H9 (cell line): ENCODE measurements around the gene CALML4. TPM values are rescaled to one million over a fixed set of nuclear protein-coding genes. Genes with fewer than 3 reads are reported as not detected.

ENCODE experiments used
- DNase-seq: peaks from one replicate; pipeline ENCODE4 v3.0.0-alpha.2; 2017
- H2AFZ ChIP-seq: one replicate; pipeline ENCODE4 v1.6.1; 2013; ENCODE audit warnings: mild to moderate bottlenecking, low read length, control low read depth, moderate library complexity
- H2AK5ac ChIP-seq: 2 replicates; pipeline ENCODE4 v1.6.1; 2013; ENCODE audit warnings: low read length, control low read depth, mixed read lengths; ENCODE audit not compliant: insufficient read length
- H2BK120ac ChIP-seq: one replicate; pipeline ENCODE4 v1.6.1; 2013; ENCODE audit warnings: low read depth, mild to moderate bottlenecking, low read length, control low read depth, inconsistent platforms; ENCODE audit not compliant: poor library complexity, severe bottlenecking
- H2BK12ac ChIP-seq: 2 replicates; pipeline ENCODE4 v1.6.1; 2013; ENCODE audit warnings: low read length, control low read depth, mixed read lengths, low read depth; ENCODE audit not compliant: insufficient read length
- H2BK15ac ChIP-seq: 2 replicates; pipeline ENCODE4 v1.6.1; 2013; ENCODE audit warnings: low read depth, low read length, control low read depth
- H2BK20ac ChIP-seq: one replicate; pipeline ENCODE4 v1.6.1; 2013; ENCODE audit warnings: low read depth, mild to moderate bottlenecking, low read length, control low read depth, inconsistent platforms; ENCODE audit not compliant: poor library complexity, severe bottlenecking
- H2BK5ac ChIP-seq: 2 replicates; pipeline ENCODE4 v1.6.1; 2013; ENCODE audit warnings: low read length, control low read depth, mixed read lengths; ENCODE audit not compliant: insufficient read length
- H3K14ac ChIP-seq: 2 replicates; pipeline ENCODE4 v1.6.1; 2013; ENCODE audit warnings: low read length, control low read depth; ENCODE audit not compliant: insufficient read depth
- H3K18ac ChIP-seq: 2 replicates; pipeline ENCODE4 v1.6.1; 2013; ENCODE audit warnings: low read depth, mild to moderate bottlenecking, mixed read lengths, low read length, control low read depth; ENCODE audit not compliant: insufficient read length
- H3K23ac ChIP-seq: 2 replicates; pipeline ENCODE4 v1.6.1; 2013; ENCODE audit warnings: low read length, control low read depth, mixed read lengths, low read depth; ENCODE audit not compliant: insufficient read length
- H3K23me2 ChIP-seq: 2 replicates; pipeline ENCODE4 v1.6.1; 2013; ENCODE audit warnings: low read depth, mild to moderate bottlenecking, mixed read lengths, low read length, control low read depth; ENCODE audit not compliant: insufficient read length, poor library complexity, severe bottlenecking
- H3K27ac ChIP-seq: 2 replicates; pipeline ENCODE4 v1.5.1; 2013; ENCODE audit warnings: low read length, control low read depth, mixed read lengths, low read depth; ENCODE audit not compliant: insufficient read length
- H3K27me3 ChIP-seq: 2 replicates; pipeline ENCODE4 v1.6.1; 2013; ENCODE audit warnings: low read length, control low read depth, inconsistent platforms; ENCODE audit not compliant: insufficient read depth
- H3K4ac ChIP-seq: 2 replicates; pipeline ENCODE4 v1.6.1; 2013; ENCODE audit warnings: low read depth, mild to moderate bottlenecking, control low read depth, inconsistent platforms, low read length, moderate library complexity
- H3K4me1 ChIP-seq: 2 replicates; pipeline ENCODE4 v1.6.1; 2013; ENCODE audit warnings: low read length, control low read depth, inconsistent platforms; ENCODE audit not compliant: insufficient read depth
- H3K4me2 ChIP-seq: 2 replicates; pipeline ENCODE4 v1.6.1; 2013; ENCODE audit warnings: low read length, control low read depth, mixed read lengths; ENCODE audit not compliant: insufficient read length, insufficient read depth
- H3K56ac ChIP-seq: 2 replicates; pipeline ENCODE4 v1.6.1; 2013; ENCODE audit warnings: low read depth, mild to moderate bottlenecking, mixed read lengths, low read length, control low read depth; ENCODE audit not compliant: insufficient read length
- H3K79me1 ChIP-seq: 2 replicates; pipeline ENCODE4 v1.6.1; 2013; ENCODE audit warnings: low read depth, mild to moderate bottlenecking, moderate library complexity, low read length, control low read depth, inconsistent platforms; ENCODE audit not compliant: insufficient read depth, poor library complexity, severe bottlenecking
- H3K79me2 ChIP-seq: 2 replicates; pipeline ENCODE4 v1.6.1; 2013; ENCODE audit warnings: low read length, control low read depth, inconsistent platforms; ENCODE audit not compliant: insufficient read depth
- H3K9ac ChIP-seq: 2 replicates; pipeline ENCODE4 v1.6.1; 2013; ENCODE audit warnings: low read length, control low read depth, mixed read lengths; ENCODE audit not compliant: insufficient read length; ENCODE audit errors: extremely low read depth
- H3K9me3 ChIP-seq: one replicate; pipeline ENCODE4 v1.6.1; 2013; ENCODE audit warnings: low read depth, low read length, inconsistent platforms; ENCODE audit not compliant: control insufficient read depth
- H3T11ph ChIP-seq: one replicate; pipeline ENCODE4 v1.6.1; 2013; ENCODE audit warnings: mild to moderate bottlenecking, low read length, control low read depth, inconsistent platforms
- H4K20me1 ChIP-seq: one replicate; pipeline ENCODE4 v1.6.1; 2013; ENCODE audit not compliant: control insufficient read depth, insufficient read length, insufficient read depth
- H4K5ac ChIP-seq: 2 replicates; pipeline ENCODE4 v1.6.1; 2013; ENCODE audit warnings: low read depth, mild to moderate bottlenecking, mixed read lengths, low read length, control low read depth; ENCODE audit not compliant: insufficient read length
- H4K8ac ChIP-seq: replicated peaks from 2 replicates; pipeline ENCODE4 v1.6.1; 2013; ENCODE audit warnings: low read length, control low read depth, mixed read lengths, low read depth; ENCODE audit not compliant: insufficient read length
- H4K91ac ChIP-seq: 2 replicates; pipeline ENCODE4 v1.6.1; 2013; ENCODE audit warnings: low read depth, mild to moderate bottlenecking, moderate library complexity, mixed read lengths, low read length, control low read depth; ENCODE audit not compliant: insufficient read length
- H3K27ac Mint-ChIP-seq, 3 experiments: 2 replicates in 2 of 3; 3 replicates in 1 of 3; pipeline ENCODE4 v1.8.0; 2020 to 2021; ENCODE audit warnings: mixed read lengths in 3 of 3, mild to moderate bottlenecking in 1 of 3, moderate library complexity in 1 of 3
- H3K27me3 Mint-ChIP-seq: 2 replicates; pipeline ENCODE4 v1.8.0; 2021; ENCODE audit warnings: low read depth, mild to moderate bottlenecking, moderate library complexity, mixed read lengths
- H3K36me3 Mint-ChIP-seq, 3 experiments: 2 replicates in 2 of 3; 3 replicates in 1 of 3; pipeline ENCODE4 v1.8.0; 2020 to 2021; ENCODE audit warnings: low read depth in 3 of 3, mixed read lengths in 3 of 3; ENCODE audit not compliant: insufficient read depth in 1 of 3
- H3K4me1 Mint-ChIP-seq, 2 experiments: 2 replicates each; pipeline ENCODE4 v1.8.0; 2020; ENCODE audit warnings: mixed read lengths in 2 of 2
- H3K4me3 Mint-ChIP-seq, 2 experiments: 2 replicates in 1 of 2; 3 replicates in 1 of 2; pipeline ENCODE4 v1.8.0; 2020 to 2021; ENCODE audit warnings: mild to moderate bottlenecking in 2 of 2, mixed read lengths in 2 of 2, moderate library complexity in 1 of 2
- H3K9me3 Mint-ChIP-seq, 2 experiments: 2 replicates in 1 of 2; 3 replicates in 1 of 2; pipeline ENCODE4 v1.8.0; 2020; ENCODE audit warnings: mild to moderate bottlenecking in 2 of 2, mixed read lengths in 2 of 2, moderate library complexity in 1 of 2
- WGBS: extraction: QIAGEN DNeasy Blood & Tissue Kit; methylation state at CpG from one replicate; pipeline ENCODE4 v1.1.7; 2013; ENCODE audit warnings: missing lambda C conversion rate, low lambda C conversion rate, mixed read lengths; ENCODE audit not compliant: insufficient read length; ENCODE audit errors: extremely low coverage; 5-methylcytosine and 5-hydroxymethylcytosine counted together
- long read RNA-seq: library from polyadenylated mRNA; unstranded; transcript quantifications from one replicate; pipeline ENCODE4 v2.0.0, GENCODE V29; 2020
- total RNA-seq: library from RNA; stranded (reverse); gene quantifications from 2 replicates; pipeline ENCODE4 v1.2.1, GENCODE V29; 2021
- TF ChIP-seq, protein P1 (sequence below): fragments of 200-600 bp; sonication (generic); conservative IDR thresholded peaks from 3 replicates; pipeline ENCODE4 v1.8.0; 2021; ENCODE audit warnings: antibody characterized with exemption, mild to moderate bottlenecking

The CALML4 gene, protein sequence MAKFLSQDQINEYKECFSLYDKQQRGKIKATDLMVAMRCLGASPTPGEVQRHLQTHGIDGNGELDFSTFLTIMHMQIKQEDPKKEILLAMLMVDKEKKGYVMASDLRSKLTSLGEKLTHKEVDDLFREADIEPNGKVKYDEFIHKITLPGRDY
- 8.2 and 11.8 TPM in 2 replicates for total RNA-seq
- long read RNA-seq, partial matches to known transcripts: 0 of 7 reads
- long read RNA-seq, other reads (novel, unspliced or antisense): 2 of 7 reads

DNA sequence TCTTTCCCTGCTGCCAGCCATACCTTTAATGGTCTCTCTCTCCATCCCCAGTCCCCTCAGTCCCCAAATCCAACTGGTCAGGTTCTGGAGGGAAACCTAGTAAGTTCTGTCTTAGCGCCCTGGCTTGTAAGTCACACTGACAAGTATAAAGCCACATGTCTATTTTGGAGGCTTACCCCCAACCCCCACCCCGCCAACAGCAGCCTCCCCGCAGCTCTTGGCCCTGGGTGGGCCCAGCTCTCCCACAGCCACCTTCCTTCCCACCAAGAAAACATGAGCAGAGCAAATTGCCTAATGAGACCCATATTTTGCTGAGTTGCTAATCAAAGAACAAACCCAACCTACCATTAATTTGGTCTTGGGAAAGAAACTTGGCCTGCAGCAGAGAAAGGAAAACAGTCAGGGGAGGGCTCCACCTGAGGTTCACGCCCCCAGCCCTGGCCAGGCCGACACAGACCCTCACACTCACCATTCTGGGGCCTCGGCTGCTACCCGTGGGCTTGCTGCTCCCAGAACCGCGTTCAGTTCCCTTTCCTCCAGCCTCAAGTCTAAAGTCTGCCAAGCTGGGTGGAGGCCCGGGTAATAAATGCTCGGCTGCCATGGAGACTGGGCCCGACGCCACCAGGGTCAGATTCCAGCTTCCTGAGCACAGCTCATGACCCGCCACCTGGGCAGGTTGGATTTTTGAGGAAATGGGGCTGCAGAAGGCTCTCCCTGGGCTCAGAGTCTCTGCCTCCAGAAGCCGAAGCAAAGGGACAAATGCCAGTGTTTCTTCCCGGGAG lies at the start of gene CALML4:
Gene CALML4, minus strand, starts transcription at position 557 of the 782 bp plus-strand sequence. Its CDS starts 85 bp downstream, at position 472.
- Histone ChIP-seq H3K4me2 (no peak within 1 kb of the TSS), H3K4me1 (peaks cover 11% of the 10 kb centered on the region), H4K5ac (no peak within 1 kb of the TSS), H3K56ac (no peak within 1 kb of the TSS), H3K79me1 (no peaks in the 10 kb centered on the region), H2BK15ac (no peak within 1 kb of the TSS), H3K27ac (no peak within 1 kb of the TSS), H3K9me3 (no peaks in the 10 kb centered on the region), H3K27me3 (no peaks in the 10 kb centered on the region), H2BK5ac (no peak within 1 kb of the TSS), H2BK20ac (no peak within 1 kb of the TSS), H4K20me1 (no peaks in the 10 kb centered on the region), H3K23me2 (no peaks in the 10 kb centered on the region), H3K9ac (no peak within 1 kb of the TSS), H3K79me2 (no peaks in the 10 kb centered on the region), H4K91ac (no peak within 1 kb of the TSS), H4K8ac (no peak within 1 kb of the TSS), H2BK12ac (no peak within 1 kb of the TSS), H3K18ac (no peak within 1 kb of the TSS), H2BK120ac (no peak within 1 kb of the TSS), H2AFZ (no peak within 1 kb of the TSS), H3K14ac (peak within 1 kb of the TSS; percentile 45; the same call in 1 of the 2 replicates), H3K4ac (no peak within 1 kb of the TSS), H3T11ph (no peak within 1 kb of the TSS), H2AK5ac (no peak within 1 kb of the TSS), H3K23ac (no peak within 1 kb of the TSS)
- H3K27me3 Mint-ChIP-seq: no peaks in the 10 kb centered on the region; the same call in 1 of the 2 replicates
- peak within 1 kb of the TSS in 2 of 3 experiments; percentile 82 to 94; a peak in 3 of 7 replicates for H3K27ac Mint-ChIP-seq
- TF ChIP-seq, protein P1, sequence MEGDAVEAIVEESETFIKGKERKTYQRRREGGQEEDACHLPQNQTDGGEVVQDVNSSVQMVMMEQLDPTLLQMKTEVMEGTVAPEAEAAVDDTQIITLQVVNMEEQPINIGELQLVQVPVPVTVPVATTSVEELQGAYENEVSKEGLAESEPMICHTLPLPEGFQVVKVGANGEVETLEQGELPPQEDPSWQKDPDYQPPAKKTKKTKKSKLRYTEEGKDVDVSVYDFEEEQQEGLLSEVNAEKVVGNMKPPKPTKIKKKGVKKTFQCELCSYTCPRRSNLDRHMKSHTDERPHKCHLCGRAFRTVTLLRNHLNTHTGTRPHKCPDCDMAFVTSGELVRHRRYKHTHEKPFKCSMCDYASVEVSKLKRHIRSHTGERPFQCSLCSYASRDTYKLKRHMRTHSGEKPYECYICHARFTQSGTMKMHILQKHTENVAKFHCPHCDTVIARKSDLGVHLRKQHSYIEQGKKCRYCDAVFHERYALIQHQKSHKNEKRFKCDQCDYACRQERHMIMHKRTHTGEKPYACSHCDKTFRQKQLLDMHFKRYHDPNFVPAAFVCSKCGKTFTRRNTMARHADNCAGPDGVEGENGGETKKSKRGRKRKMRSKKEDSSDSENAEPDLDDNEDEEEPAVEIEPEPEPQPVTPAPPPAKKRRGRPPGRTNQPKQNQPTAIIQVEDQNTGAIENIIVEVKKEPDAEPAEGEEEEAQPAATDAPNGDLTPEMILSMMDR: no peak
- peaks cover 36 to 49% of the 10 kb centered on the region in 2 experiments for H3K4me1 Mint-ChIP-seq
- no CpG with 5 or more reads among the region's 16 CpGs for WGBS
- H3K9me3 Mint-ChIP-seq: no peaks in the 10 kb centered on the region
- DNase-seq: no peak
- H3K36me3 Mint-ChIP-seq: peaks cover 5 to 12% (median 8%) of the 10 kb centered on the region in 3 experiments; a peak in 4 of 7 replicates
- H3K4me3 Mint-ChIP-seq: no peak within 1 kb of the TSS
